ENCODE measurements around the gene CAMTA1. TPM values are rescaled to one million over a fixed set of nuclear protein-coding genes. Genes with fewer than 3 reads are reported as not detected.

CAMTA1 gene
- total RNA-seq, 2 experiments from 2014 or later, result 43.9 to 73.3 TPM

DNA sequence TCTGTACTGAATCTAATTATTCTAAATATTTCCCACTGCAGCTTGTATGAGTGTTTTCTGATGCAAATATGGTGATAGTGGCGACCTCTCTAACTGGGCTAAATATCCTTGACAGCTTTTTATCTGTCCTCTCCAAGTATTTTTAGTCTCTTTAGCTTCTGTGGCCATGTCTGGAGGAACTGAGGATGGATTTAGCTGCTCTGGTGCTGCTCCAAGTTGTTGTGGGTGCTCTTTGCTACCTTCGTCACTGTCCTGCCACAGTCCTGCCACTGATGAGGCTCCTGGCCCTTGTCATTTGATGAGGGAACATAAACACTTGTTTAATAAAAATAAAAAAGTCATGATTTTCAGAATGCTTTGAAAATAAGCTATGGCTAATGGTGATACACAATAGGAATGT, 15.9 kb downstream of the CAMTA1 start:
- H3K4me3 ChIP-seq (ENCODE audit: low read depth, low read length, poor library complexity, severe bottlenecking), result no peak overlapping the region
- no peaks in the 10 kb centered on the region for H3K36me3 ChIP-seq (ENCODE audit: insufficient read depth, low read length)
- TF ChIP-seq, protein P1, sequence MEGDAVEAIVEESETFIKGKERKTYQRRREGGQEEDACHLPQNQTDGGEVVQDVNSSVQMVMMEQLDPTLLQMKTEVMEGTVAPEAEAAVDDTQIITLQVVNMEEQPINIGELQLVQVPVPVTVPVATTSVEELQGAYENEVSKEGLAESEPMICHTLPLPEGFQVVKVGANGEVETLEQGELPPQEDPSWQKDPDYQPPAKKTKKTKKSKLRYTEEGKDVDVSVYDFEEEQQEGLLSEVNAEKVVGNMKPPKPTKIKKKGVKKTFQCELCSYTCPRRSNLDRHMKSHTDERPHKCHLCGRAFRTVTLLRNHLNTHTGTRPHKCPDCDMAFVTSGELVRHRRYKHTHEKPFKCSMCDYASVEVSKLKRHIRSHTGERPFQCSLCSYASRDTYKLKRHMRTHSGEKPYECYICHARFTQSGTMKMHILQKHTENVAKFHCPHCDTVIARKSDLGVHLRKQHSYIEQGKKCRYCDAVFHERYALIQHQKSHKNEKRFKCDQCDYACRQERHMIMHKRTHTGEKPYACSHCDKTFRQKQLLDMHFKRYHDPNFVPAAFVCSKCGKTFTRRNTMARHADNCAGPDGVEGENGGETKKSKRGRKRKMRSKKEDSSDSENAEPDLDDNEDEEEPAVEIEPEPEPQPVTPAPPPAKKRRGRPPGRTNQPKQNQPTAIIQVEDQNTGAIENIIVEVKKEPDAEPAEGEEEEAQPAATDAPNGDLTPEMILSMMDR (conservative IDR thresholded peaks at IDR 0.05; ENCODE audit: low read length), result no peak
- TF ChIP-seq EZH2phosphoT487 (IDR thresholded peaks at IDR 0.05; ENCODE audit: borderline replicate concordance, low read depth, low read length), result no peak
- H3K79me2 ChIP-seq (ENCODE audit: insufficient read depth, low read depth, low read length), result peaks cover 34% of the 10 kb centered on the region
- no peak overlapping the region for H2AFZ ChIP-seq (ENCODE audit: low read length)
- intact Hi-C loops (cut with micrococcal nuclease; ENCODE audit: unreplicated experiment), result no loop called here
- BruUV-seq (replicated peaks), result no TSS peak
- H3K4me1 ChIP-seq (ENCODE audit: insufficient read depth, low read length, poor library complexity, severe bottlenecking), result peaks cover 17% of the 10 kb centered on the region
- CTCF ChIA-PET (ENCODE audit: unreplicated experiment), result no interaction called here
- H3K9me3 ChIP-seq (ENCODE audit: low read length), result no peaks in the 10 kb centered on the region
- DNase-seq (ENCODE audit: low spot score), result no peak
- H3K27ac ChIP-seq (ENCODE audit: low read depth, low read length, poor library complexity, severe bottlenecking), result no peak overlapping the region
- no peak overlapping the region for H3K4me2 ChIP-seq (ENCODE audit: low read length)
- POLR2A ChIA-PET, result interaction anchor here (0.7 to 1.3 kb wide), 2 partner anchors 9 to 16 kb away, joined by 3 to 4 read pairs; no protein-coding TSS in a partner anchor
- H3K9me2 ChIP-seq (ENCODE audit: insufficient read depth, low read length), result no peaks in the 10 kb centered on the region
- H4K20me1 ChIP-seq (ENCODE audit: insufficient read depth, low read length), result peaks cover 22% of the 10 kb centered on the region

DNA sequence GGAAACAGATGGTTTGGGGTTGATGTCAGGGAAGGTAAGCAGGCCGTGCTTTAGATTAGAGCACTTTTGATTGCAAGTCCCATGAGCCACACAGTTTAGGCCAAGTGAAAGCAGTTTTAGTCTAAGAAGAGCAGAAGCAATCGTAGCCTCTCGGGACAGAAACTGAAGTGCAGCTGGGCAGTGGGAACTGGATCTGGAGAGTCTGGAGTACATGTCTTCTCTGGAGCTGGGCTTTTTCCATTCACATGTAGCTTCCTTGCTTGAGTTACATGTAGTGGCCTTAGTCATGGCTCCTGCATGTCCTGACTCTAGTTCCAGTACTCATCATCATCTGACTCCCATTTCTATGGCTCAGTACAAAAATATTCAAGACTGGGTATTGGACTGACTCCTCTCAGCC, 16.7 kb downstream of the CAMTA1 start:
- no peak overlapping the region for H3K4me2 ChIP-seq (ENCODE audit: low read length)
- H3K4me1 ChIP-seq (ENCODE audit: insufficient read depth, low read length, poor library complexity, severe bottlenecking), result peaks cover 21% of the 10 kb centered on the region
- H3K4me3 ChIP-seq (ENCODE audit: low read depth, low read length, poor library complexity, severe bottlenecking), result no peak overlapping the region
- intact Hi-C loops (cut with micrococcal nuclease; ENCODE audit: unreplicated experiment), result no loop called here
- no peak for DNase-seq (ENCODE audit: low spot score)
- peaks cover 37% of the 10 kb centered on the region for H3K79me2 ChIP-seq (ENCODE audit: insufficient read depth, low read depth, low read length)
- peaks cover 24% of the 10 kb centered on the region for H4K20me1 ChIP-seq (ENCODE audit: insufficient read depth, low read length)
- no peaks in the 10 kb centered on the region for H3K9me3 ChIP-seq (ENCODE audit: low read length)
- CTCF ChIA-PET (ENCODE audit: unreplicated experiment), result no interaction called here
- TF ChIP-seq, protein P1 (conservative IDR thresholded peaks at IDR 0.05; ENCODE audit: low read length), result no peak
- no peak for TF ChIP-seq EZH2phosphoT487 (IDR thresholded peaks at IDR 0.05; ENCODE audit: borderline replicate concordance, low read depth, low read length)
- no peaks in the 10 kb centered on the region for H3K9me2 ChIP-seq (ENCODE audit: insufficient read depth, low read length)
- no TSS peak for BruUV-seq (replicated peaks)
- H2AFZ ChIP-seq (ENCODE audit: low read length), result no peak overlapping the region
- POLR2A ChIA-PET, result interaction anchor here (0.6 to 1.3 kb wide), 4 partner anchors 10 to 1290 kb away, joined by 3 to 6 read pairs (median 4); no protein-coding TSS in a partner anchor
- H3K36me3 ChIP-seq (ENCODE audit: insufficient read depth, low read length), result no peaks in the 10 kb centered on the region
- H3K27ac ChIP-seq (ENCODE audit: low read depth, low read length, poor library complexity, severe bottlenecking), result no peak overlapping the region

DNA sequence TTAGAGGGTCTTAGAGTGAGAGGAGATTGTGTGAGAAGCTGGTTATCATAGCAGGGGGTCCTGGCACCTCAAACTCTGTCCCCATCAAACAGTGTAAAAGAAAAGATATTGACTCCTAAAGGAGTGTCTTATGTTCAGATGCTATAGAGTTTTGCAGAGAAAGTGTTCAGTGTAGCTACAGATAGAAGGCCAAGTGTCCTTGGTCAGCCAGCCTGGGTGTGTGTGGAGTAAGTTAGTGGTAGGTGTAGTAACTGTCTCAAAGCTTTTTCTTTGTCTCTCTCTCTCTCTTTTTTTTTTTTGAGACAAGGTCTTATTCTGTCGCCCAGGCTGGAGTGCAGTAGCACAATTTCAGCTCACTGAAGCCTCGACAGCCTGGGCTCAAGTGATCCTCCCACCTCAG, 17.2 kb downstream of the CAMTA1 start:
- peaks cover 41% of the 10 kb centered on the region for H3K79me2 ChIP-seq (ENCODE audit: insufficient read depth, low read depth, low read length)
- H3K36me3 ChIP-seq (ENCODE audit: insufficient read depth, low read length), result no peaks in the 10 kb centered on the region
- intact Hi-C loops (cut with micrococcal nuclease; ENCODE audit: unreplicated experiment), result no loop called here
- no peaks in the 10 kb centered on the region for H3K9me3 ChIP-seq (ENCODE audit: low read length)
- H3K9me2 ChIP-seq (ENCODE audit: insufficient read depth, low read length), result no peaks in the 10 kb centered on the region
- CTCF ChIA-PET (ENCODE audit: unreplicated experiment), result no interaction called here
- BruUV-seq (replicated peaks), result no TSS peak
- TF ChIP-seq, protein P1 (conservative IDR thresholded peaks at IDR 0.05; ENCODE audit: low read length), result no peak
- TF ChIP-seq EZH2phosphoT487 (IDR thresholded peaks at IDR 0.05; ENCODE audit: borderline replicate concordance, low read depth, low read length), result no peak
- POLR2A ChIA-PET, result interaction anchor here (0.6 to 1.3 kb wide), 2 partner anchors 11 to 1290 kb away, joined by 4 to 6 read pairs; no protein-coding TSS in a partner anchor
- no peak overlapping the region for H3K27ac ChIP-seq (ENCODE audit: low read depth, low read length, poor library complexity, severe bottlenecking)
- H3K4me2 ChIP-seq (ENCODE audit: low read length), result no peak overlapping the region
- H2AFZ ChIP-seq (ENCODE audit: low read length), result no peak overlapping the region
- no peak for DNase-seq (ENCODE audit: low spot score)
- H3K4me3 ChIP-seq (ENCODE audit: low read depth, low read length, poor library complexity, severe bottlenecking), result no peak overlapping the region
- H3K4me1 ChIP-seq (ENCODE audit: insufficient read depth, low read length, poor library complexity, severe bottlenecking), result peaks cover 21% of the 10 kb centered on the region
- H4K20me1 ChIP-seq (ENCODE audit: insufficient read depth, low read length), result peaks cover 24% of the 10 kb centered on the region
